K562 (cell line): ENCODE data around the gene GNG3. TPM values are rescaled to one million over a fixed set of nuclear protein-coding genes. Genes with fewer than 3 reads are reported as not detected.

Experiments
- ARID3A ChIP-seq: IDR thresholded peaks from 2 replicates; pipeline ENCODE4 v1.6.1; 2012; ENCODE audit warnings: low read depth, low read length, improper control_type of control experiment, borderline replicate concordance
- ARID3B ChIP-seq: fragments of 250-450 bp; sonication (Bioruptor Pico); IDR thresholded peaks from 2 replicates; pipeline ENCODE4 v1.4.0; 2020; ENCODE audit warnings: borderline replicate concordance
- CBFA2T2 ChIP-seq: fragments of 450-650 bp; conservative IDR thresholded peaks from 2 replicates; pipeline ENCODE4 v1.6.1; 2017; ENCODE audit warnings: mild to moderate bottlenecking
- CBFB ChIP-seq: sonication (generic); formaldehyde crosslinking; IDR thresholded peaks from 2 replicates; pipeline ENCODE4 v1.4.0; 2020; ENCODE audit warnings: mild to moderate bottlenecking, missing genetic modification reagents
- GTF2F1 ChIP-seq: IDR thresholded peaks from 2 replicates; pipeline ENCODE4 v1.6.1; 2011; ENCODE audit warnings: low read depth, low read length, improper control_type of control experiment
- HIVEP1 ChIP-seq: fragments of 250-450 bp; sonication (Bioruptor Pico); IDR thresholded peaks from 2 replicates; pipeline ENCODE4 v1.4.0; 2020; ENCODE audit warnings: mild to moderate bottlenecking
- HMGN3 ChIP-seq: IDR thresholded peaks from 2 replicates; pipeline ENCODE4 v1.6.1; 2011; ENCODE audit warnings: borderline replicate concordance, low read depth, mild to moderate bottlenecking, mixed read lengths, low read length; ENCODE audit not compliant: insufficient read length; ENCODE audit errors: extremely low read depth
- KAT7 ChIP-seq: sonication (generic); formaldehyde crosslinking; IDR thresholded peaks from 2 replicates; pipeline ENCODE4 v1.8.0; 2022; ENCODE audit warnings: missing genetic modification reagents, mild to moderate bottlenecking, borderline replicate concordance
- LCOR ChIP-seq: sonication (generic); formaldehyde crosslinking; IDR thresholded peaks from 2 replicates; pipeline ENCODE4 v1.8.0; 2022; ENCODE audit warnings: mild to moderate bottlenecking, missing genetic modification reagents
- MBD2 ChIP-seq: sonication (generic); IDR thresholded peaks from 2 replicates; pipeline ENCODE4 v1.6.1; 2016; ENCODE audit warnings: low read depth, borderline replicate concordance
- MTA1 ChIP-seq: fragments of 450-650 bp; IDR thresholded peaks from 2 replicates; pipeline ENCODE4 v1.6.1; 2017; ENCODE audit warnings: borderline replicate concordance
- POLR2AphosphoS2 ChIP-seq: IDR thresholded peaks from 2 replicates; pipeline ENCODE4 v1.6.1; 2012; ENCODE audit warnings: low read length, improper control_type of control experiment
- POU5F1 ChIP-seq: fragments of 150-350 bp; IDR thresholded peaks from 2 replicates; pipeline ENCODE4 v1.6.1; 2014; ENCODE audit warnings: borderline replicate concordance, low read length, low read depth, mild to moderate bottlenecking; ENCODE audit not compliant: partially characterized antibody
- PURB ChIP-seq: sonication (generic); formaldehyde crosslinking; IDR thresholded peaks from 2 replicates; pipeline ENCODE4 v1.9.0; 2021; ENCODE audit warnings: low read depth, mild to moderate bottlenecking, missing genetic modification reagents
- RBM22 ChIP-seq: fragments of 200-400 bp; formaldehyde crosslinking; IDR thresholded peaks from 2 replicates; pipeline ENCODE4 v1.6.1; 2018; ENCODE audit warnings: low read length, low read depth; ENCODE audit not compliant: poor library complexity, severe bottlenecking
- TAL1 ChIP-seq: fragments of 450-650 bp; IDR thresholded peaks from 2 replicates; pipeline ENCODE4 v1.6.1; 2016; ENCODE audit warnings: mild to moderate bottlenecking
- TCF3 ChIP-seq: sonication (generic); formaldehyde crosslinking; IDR thresholded peaks from 2 replicates; pipeline ENCODE4 v1.4.0; 2020; ENCODE audit warnings: mild to moderate bottlenecking, missing genetic modification reagents
- ZBTB43 ChIP-seq: sonication (generic); formaldehyde crosslinking; IDR thresholded peaks from 2 replicates; pipeline ENCODE4 v1.8.0; 2023; ENCODE audit warnings: mild to moderate bottlenecking, missing genetic modification reagents
- ZFX ChIP-seq: sonication (generic); formaldehyde crosslinking; IDR thresholded peaks from 2 replicates; pipeline ENCODE4 v1.8.0; 2022; ENCODE audit warnings: mild to moderate bottlenecking, missing genetic modification reagents, moderate library complexity
- ZNF124 ChIP-seq: sonication (generic); formaldehyde crosslinking; IDR thresholded peaks from 2 replicates; pipeline ENCODE4 v1.8.1; 2022; ENCODE audit warnings: missing genetic modification reagents
- polyA plus RNA-seq, 8 experiments: library from polyadenylated mRNA; depleted of rRNA in 4 of 8; stranded (reverse) in 5 of 8; unstranded in 3 of 8; fragments of >200 nt; fragmentation: Nextera tagmentation in 2 of 8; fragmentation: Illumina TruSeq in 1 of 8; extraction: Ambion mirVana in 2 of 8; extraction: Trizol in 1 of 8; gene quantifications; 2 replicates each; pipeline versions ENCODE4 v1.2.1 to v1.2.3, GENCODE V29; 2011 to 2014; ENCODE audit warnings: inconsistent platforms in 1 of 8, missing spikeins in 1 of 8
- total RNA-seq, 7 experiments: library from RNA; depleted of rRNA in 6 of 7; stranded (reverse); fragments of >200 nt in 6 of 7; fragmentation: Illumina TruSeq in 2 of 7; extraction: Trizol in 2 of 7; gene quantifications; 2 replicates each; pipeline versions ENCODE4 v1.2.1 to v1.2.3, GENCODE V29; 2011 to 2021; ENCODE audit warnings: low replicate concordance in 1 of 7

GNG3 gene
- total and polyA plus RNA-seq, 9 of the 15 experiments (the other 6 are each of a cell fraction or from before 2014, with no cell fraction given): 0.07 TPM; not detected in 8

GRCh38 chr11:62707277-62707861 lies at the start of gene GNG3, which contains the start of gene BSCL2 (continued):
- TF ChIP-seq POLR2AphosphoS2 (peak; percentile 66; the same call in 1 of the 2 replicates), ZFX (no peak), MTA1 (no peak), POU5F1 (no peak), TAL1 (no peak), CBFB (CRISPR knock-in tag) (0 out of 2 replicates have a peak, but pooled peaks have one; percentile 38), HIVEP1 (CRISPR knock-in tag) (no peak), PURB (CRISPR knock-in tag) (no peak), ARID3A (no peak), TCF3 (CRISPR knock-in tag) (no peak), ZBTB43 (no peak), HMGN3 (no peak), GTF2F1 (no peak), ZNF124 (no peak), LCOR (CRISPR knock-in tag) (0 out of 2 replicates have a peak, but pooled peaks have one; percentile 20), RBM22 (no peak), CBFA2T2 (no peak), KAT7 (CRISPR knock-in tag) (no peak), ARID3B (CRISPR knock-in tag) (no peak), MBD2 (peak; percentile 75; the same call in 1 of the 2 replicates)
